Neural cell (in vitro differentiated cells): ENCODE measurements around the gene MED13L. TPM values are rescaled to one million over a fixed set of nuclear protein-coding genes. Genes with fewer than 3 reads are reported as not detected.

ENCODE experiments used
- H2AFZ ChIP-seq: fragments of 200-600, 300-800 bp; sonication (generic), shearing (Covaris generic); 2 replicates; pipeline ENCODE4 v1.6.0; 2014; ENCODE audit warnings: low read depth, mild to moderate bottlenecking, antibody characterized with exemption, low read length, moderate library complexity
- H3F3A ChIP-seq: fragments of 200-600 bp; shearing (Covaris generic); 2 replicates; pipeline ENCODE4 v1.6.1; 2016; ENCODE audit warnings: mild to moderate bottlenecking, moderate library complexity, mixed read lengths, antibody characterized with exemption, low read length; ENCODE audit not compliant: insufficient read depth, poor library complexity, severe bottlenecking
- H3K27ac ChIP-seq: fragments of 200-600, 300-800 bp; sonication (generic), shearing (Covaris generic); 2 replicates; pipeline ENCODE4 v1.5.1; 2014; ENCODE audit warnings: mild to moderate bottlenecking, low read length, moderate library complexity
- H3K27me3 ChIP-seq: fragments of 300-800, 200-600 bp; sonication (generic), shearing (Covaris generic); 2 replicates; pipeline ENCODE4 v1.6.0; 2014; ENCODE audit warnings: mild to moderate bottlenecking, low read depth, low read length, moderate library complexity; ENCODE audit not compliant: insufficient read depth
- H3K36me3 ChIP-seq: fragments of 300-800, 200-600 bp; sonication (generic), shearing (Covaris generic); 2 replicates; pipeline ENCODE4 v1.5.1; 2014; ENCODE audit warnings: mild to moderate bottlenecking, antibody characterized with exemption, low read length, moderate library complexity; ENCODE audit not compliant: insufficient read depth
- H3K4me2 ChIP-seq: fragments of 300-800, 200-600 bp; sonication (generic), shearing (Covaris generic); 2 replicates; pipeline ENCODE4 v1.6.0; 2014; ENCODE audit warnings: mild to moderate bottlenecking, low read length
- H3K4me3 ChIP-seq: fragments of 300-800, 200-600 bp; sonication (generic), shearing (Covaris generic); 2 replicates; pipeline ENCODE4 v1.5.1; 2014; ENCODE audit warnings: mild to moderate bottlenecking, low read length, moderate library complexity
- H3K79me2 ChIP-seq: fragments of 200-600 bp; shearing (Covaris generic); replicated peaks from 2 replicates; pipeline ENCODE4 v1.6.0; 2014; ENCODE audit warnings: mild to moderate bottlenecking, low read length, moderate library complexity; ENCODE audit not compliant: insufficient read depth
- H3K9ac ChIP-seq: fragments of 300-800, 200-600 bp; sonication (generic), shearing (Covaris generic); 2 replicates; pipeline ENCODE4 v1.6.1; 2016; ENCODE audit warnings: mild to moderate bottlenecking, low read length, mixed read lengths
- H3K9me2 ChIP-seq: fragments of 200-600 bp; shearing (Covaris generic); 2 replicates; pipeline ENCODE4 v1.6.1; 2016; ENCODE audit warnings: mild to moderate bottlenecking, low read length, mixed read lengths; ENCODE audit not compliant: insufficient read depth
- H3K9me3 ChIP-seq: fragments of 200-600, 300-800 bp; sonication (generic), shearing (Covaris generic); 2 replicates; pipeline ENCODE4 v1.6.1; 2016; ENCODE audit warnings: mild to moderate bottlenecking, mixed run types, low read length, moderate library complexity, mixed read lengths
- H4K20me1 ChIP-seq: fragments of 200-600 bp; shearing (Covaris generic); 2 replicates; pipeline ENCODE4 v1.6.1; 2016; ENCODE audit warnings: mild to moderate bottlenecking, mixed run types; ENCODE audit not compliant: insufficient read depth
- CTCF ChIP-seq: fragments of 450-650 bp; IDR thresholded peaks from 2 replicates; pipeline ENCODE4 v1.5.1; 2014; ENCODE audit warnings: antibody characterized with exemption, mild to moderate bottlenecking, moderate library complexity; ENCODE audit not compliant: poor library complexity, severe bottlenecking
- EP300 ChIP-seq: fragments of 450-650 bp; conservative IDR thresholded peaks from 2 replicates; pipeline ENCODE4 v1.6.1; 2014; ENCODE audit warnings: antibody characterized with exemption, mild to moderate bottlenecking, moderate library complexity; ENCODE audit not compliant: poor library complexity, severe bottlenecking
- EZH2 ChIP-seq: fragments of 200-600, 300-800 bp; shearing (Covaris generic), sonication (generic); IDR thresholded peaks from 2 replicates; pipeline ENCODE4 v1.6.1; 2014; ENCODE audit warnings: antibody characterized with exemption, low read length, borderline replicate concordance, mild to moderate bottlenecking; ENCODE audit not compliant: insufficient read depth, poor library complexity, severe bottlenecking
- MXI1 ChIP-seq: fragments of 450-650 bp; conservative IDR thresholded peaks from 2 replicates; pipeline ENCODE4 v1.6.1; 2014; ENCODE audit warnings: antibody characterized with exemption, mild to moderate bottlenecking; ENCODE audit not compliant: poor library complexity, severe bottlenecking
- POLR2AphosphoS5 ChIP-seq: IDR thresholded peaks from 2 replicates; pipeline ENCODE4 v1.6.1; 2012
- RAD21 ChIP-seq: fragments of 450-650 bp; conservative IDR thresholded peaks from 2 replicates; pipeline ENCODE4 v1.6.1; 2014; ENCODE audit warnings: antibody characterized with exemption, mild to moderate bottlenecking, moderate library complexity
- SMC3 ChIP-seq: fragments of 450-650 bp; conservative IDR thresholded peaks from 2 replicates; pipeline ENCODE4 v1.6.1; 2014; ENCODE audit warnings: antibody characterized with exemption, mild to moderate bottlenecking, moderate library complexity; ENCODE audit not compliant: poor library complexity
- TAF1 ChIP-seq: IDR thresholded peaks from 2 replicates; pipeline ENCODE4 v1.6.1; 2012; ENCODE audit warnings: low read depth
- polyA plus RNA-seq: library from polyadenylated mRNA; depleted of rRNA; stranded (reverse); fragments of >200 nt; gene quantifications from 2 replicates; pipeline ENCODE4 v1.2.3, GENCODE V29; 2014
- TF ChIP-seq, protein P1 (sequence below): IDR thresholded peaks from 2 replicates; pipeline ENCODE4 v1.6.1; 2012; ENCODE audit warnings: borderline replicate concordance

Gene MED13L
- polyA plus RNA-seq, 1 donor from 2014 or later, result 38.9 TPM

- H3K4me3 ChIP-seq, result no peak overlapping the region
- H4K20me1 ChIP-seq, result no peaks in the 10 kb centered on the region
- no peaks in the 10 kb centered on the region for H3K27me3 ChIP-seq
- TF ChIP-seq, protein P1, sequence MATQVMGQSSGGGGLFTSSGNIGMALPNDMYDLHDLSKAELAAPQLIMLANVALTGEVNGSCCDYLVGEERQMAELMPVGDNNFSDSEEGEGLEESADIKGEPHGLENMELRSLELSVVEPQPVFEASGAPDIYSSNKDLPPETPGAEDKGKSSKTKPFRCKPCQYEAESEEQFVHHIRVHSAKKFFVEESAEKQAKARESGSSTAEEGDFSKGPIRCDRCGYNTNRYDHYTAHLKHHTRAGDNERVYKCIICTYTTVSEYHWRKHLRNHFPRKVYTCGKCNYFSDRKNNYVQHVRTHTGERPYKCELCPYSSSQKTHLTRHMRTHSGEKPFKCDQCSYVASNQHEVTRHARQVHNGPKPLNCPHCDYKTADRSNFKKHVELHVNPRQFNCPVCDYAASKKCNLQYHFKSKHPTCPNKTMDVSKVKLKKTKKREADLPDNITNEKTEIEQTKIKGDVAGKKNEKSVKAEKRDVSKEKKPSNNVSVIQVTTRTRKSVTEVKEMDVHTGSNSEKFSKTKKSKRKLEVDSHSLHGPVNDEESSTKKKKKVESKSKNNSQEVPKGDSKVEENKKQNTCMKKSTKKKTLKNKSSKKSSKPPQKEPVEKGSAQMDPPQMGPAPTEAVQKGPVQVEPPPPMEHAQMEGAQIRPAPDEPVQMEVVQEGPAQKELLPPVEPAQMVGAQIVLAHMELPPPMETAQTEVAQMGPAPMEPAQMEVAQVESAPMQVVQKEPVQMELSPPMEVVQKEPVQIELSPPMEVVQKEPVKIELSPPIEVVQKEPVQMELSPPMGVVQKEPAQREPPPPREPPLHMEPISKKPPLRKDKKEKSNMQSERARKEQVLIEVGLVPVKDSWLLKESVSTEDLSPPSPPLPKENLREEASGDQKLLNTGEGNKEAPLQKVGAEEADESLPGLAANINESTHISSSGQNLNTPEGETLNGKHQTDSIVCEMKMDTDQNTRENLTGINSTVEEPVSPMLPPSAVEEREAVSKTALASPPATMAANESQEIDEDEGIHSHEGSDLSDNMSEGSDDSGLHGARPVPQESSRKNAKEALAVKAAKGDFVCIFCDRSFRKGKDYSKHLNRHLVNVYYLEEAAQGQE, result no peak
- TF ChIP-seq EZH2 (no peak), EP300 (no peak), POLR2AphosphoS5 (no peak), SMC3 (no peak), RAD21 (no peak), TAF1 (no peak), CTCF (no peak), MXI1 (no peak)
- no peak overlapping the region for H3K4me2 ChIP-seq
- H3K9me3 ChIP-seq, result no peaks in the 10 kb centered on the region
- no peaks in the 10 kb centered on the region for H3K36me3 ChIP-seq
- H3F3A ChIP-seq, result no peaks in the 10 kb centered on the region
- no peak overlapping the region for H3K27ac ChIP-seq
- H3K9me2 ChIP-seq, result no peaks in the 10 kb centered on the region
- no peak overlapping the region for H3K9ac ChIP-seq
- peaks cover 46% of the 10 kb centered on the region for H3K79me2 ChIP-seq
- no peak overlapping the region for H2AFZ ChIP-seq
Measured at GRCh38 chr12:116144384-116144783, 133.1 kb downstream of the MED13L start.

GRCh38 chr12:116143909-116144308 lies 133.6 kb downstream of the MED13L start:
- no peaks in the 10 kb centered on the region for H4K20me1 ChIP-seq
- peaks cover 46% of the 10 kb centered on the region for H3K79me2 ChIP-seq
- no peak overlapping the region for H3K4me2 ChIP-seq
- TF ChIP-seq EP300, result no peak
- TF ChIP-seq, protein P1, result no peak
- TF ChIP-seq MXI1, result no peak
- TF ChIP-seq SMC3, result no peak
- no peak for TF ChIP-seq TAF1
- no peak for TF ChIP-seq RAD21
- TF ChIP-seq CTCF, result no peak
- TF ChIP-seq EZH2, result no peak
- TF ChIP-seq POLR2AphosphoS5, result no peak
- no peaks in the 10 kb centered on the region for H3K9me3 ChIP-seq
- H3K36me3 ChIP-seq, result no peaks in the 10 kb centered on the region
- H3K9ac ChIP-seq, result no peak overlapping the region
- no peak overlapping the region for H3K27ac ChIP-seq
- no peak overlapping the region for H3K4me3 ChIP-seq
- no peaks in the 10 kb centered on the region for H3F3A ChIP-seq
- no peaks in the 10 kb centered on the region for H3K27me3 ChIP-seq
- no peak overlapping the region for H2AFZ ChIP-seq
- no peaks in the 10 kb centered on the region for H3K9me2 ChIP-seq
